ENCODE results near the gene CHM. TPM values are rescaled to one million over a fixed set of nuclear protein-coding genes. Genes with fewer than 3 reads are reported as not detected.

The CHM gene
- total RNA-seq, 4 donors from 2014 or later: 6.2 to 23.2 (median 10.3) TPM

GRCh38 chrX:86047936-86048280, 550 bp upstream of the CHM start:
- peaks cover 0 to 7% (median 0%) of the 10 kb centered on the region in 4 donors for H3K4me1 ChIP-seq
- H3K4me3 ChIP-seq: peak overlapping the region; percentile 37 to 70 (median 52)
- H3K9me3 ChIP-seq: no peaks in the 10 kb centered on the region
- DNase-seq: no peak
- H3K36me3 ChIP-seq: no peaks in the 10 kb centered on the region
- no peaks in the 10 kb centered on the region for H3K27me3 ChIP-seq
- no peak for TF ChIP-seq POLR2A (IDR thresholded peaks at IDR 0.05)
- TF ChIP-seq CTCF (IDR thresholded peaks at IDR 0.05): no peak
- H3K27ac ChIP-seq: peak overlapping the region in 3 of 4 donors; percentile 61 to 86 (median 77)

GRCh38 chrX:86044216-86044615, 3.1 kb downstream of the CHM start:
- H3K4me1 ChIP-seq: peaks cover 0 to 7% (median 0%) of the 10 kb centered on the region in 4 donors
- H3K9me3 ChIP-seq: no peaks in the 10 kb centered on the region
- TF ChIP-seq POLR2A (IDR thresholded peaks at IDR 0.05) (no peak), CTCF (IDR thresholded peaks at IDR 0.05) (no peak)
- no peaks in the 10 kb centered on the region for H3K27me3 ChIP-seq
- no peaks in the 10 kb centered on the region for H3K36me3 ChIP-seq
- DNase-seq: no peak
- no peak overlapping the region for H3K27ac ChIP-seq
- no peak overlapping the region for H3K4me3 ChIP-seq

GRCh38 chrX:86039625-86040568, 7.5 kb downstream of the CHM start:
- DNase-seq: no peak
- H3K36me3 ChIP-seq: no peaks in the 10 kb centered on the region
- no peaks in the 10 kb centered on the region for H3K4me1 ChIP-seq
- no peak overlapping the region for H3K4me3 ChIP-seq
- TF ChIP-seq CTCF (IDR thresholded peaks at IDR 0.05) (no peak), POLR2A (IDR thresholded peaks at IDR 0.05) (no peak)
- H3K27ac ChIP-seq: no peak overlapping the region
- no peaks in the 10 kb centered on the region for H3K9me3 ChIP-seq
- H3K27me3 ChIP-seq: no peaks in the 10 kb centered on the region

- Histone ChIP-seq H3K36me3 (no peaks in the 10 kb centered on the region), H3K4me1 (no peaks in the 10 kb centered on the region), H3K9me3 (no peaks in the 10 kb centered on the region), H3K27ac (no peak overlapping the region), H3K4me3 (no peak overlapping the region), H3K27me3 (no peaks in the 10 kb centered on the region)
- DNase-seq: no peak
- TF ChIP-seq CTCF (IDR thresholded peaks at IDR 0.05): no peak
- TF ChIP-seq POLR2A (IDR thresholded peaks at IDR 0.05): no peak
Measured at GRCh38 chrX:86033385-86033784, 14.0 kb downstream of the CHM start.

- no peaks in the 10 kb centered on the region for H3K27me3 ChIP-seq
- no peak for DNase-seq
- no peak overlapping the region for H3K27ac ChIP-seq
- no peaks in the 10 kb centered on the region for H3K36me3 ChIP-seq
- H3K9me3 ChIP-seq: no peaks in the 10 kb centered on the region
- H3K4me1 ChIP-seq: no peaks in the 10 kb centered on the region
- TF ChIP-seq POLR2A (IDR thresholded peaks at IDR 0.05): no peak
- TF ChIP-seq CTCF (IDR thresholded peaks at IDR 0.05): no peak
- H3K4me3 ChIP-seq: no peak overlapping the region
Measured at GRCh38 chrX:86028681-86029080, 18.7 kb downstream of the CHM start.

Data from Peyer's patch (tissue), 4 donors.